GM23338 (cell line): Measurements from ENCODE around the gene ZNF8. TPM values are rescaled to one million over a fixed set of nuclear protein-coding genes. Genes with fewer than 3 reads are reported as not detected.

Experiments used
- ATAC-seq: fragments of 200-7000 bp; cut with Tn5 transposase; 3 replicates; pipeline ENCODE4 v1.9.1; 2020
- DNase-seq: peaks from one replicate; pipeline ENCODE4 v3.0.0-alpha.2; 2015; ENCODE audit warnings: low spot score
- H2AFZ ChIP-seq: fragments of 200-600 bp; sonication (generic); 2 replicates; pipeline ENCODE4 v1.8.0; 2016; ENCODE audit warnings: antibody characterized with exemption, mild to moderate bottlenecking, moderate library complexity
- H3F3A ChIP-seq: fragments of 200-600 bp; sonication (generic); replicated peaks from 2 replicates; pipeline ENCODE4 v1.8.0; 2017; ENCODE audit warnings: antibody characterized with exemption, mixed run types, low read depth
- H3K27ac ChIP-seq: fragments of 200-600 bp; sonication (generic); 2 replicates; pipeline ENCODE4 v1.6.1; 2016; ENCODE audit warnings: low read depth
- H3K27me3 ChIP-seq: fragments of 200-600 bp; sonication (generic); 2 replicates; pipeline ENCODE4 v1.8.0; 2016; ENCODE audit warnings: mild to moderate bottlenecking, mixed run types, moderate library complexity; ENCODE audit not compliant: insufficient read depth
- H3K36me3 ChIP-seq: fragments of 200-600 bp; sonication (generic); 2 replicates; pipeline ENCODE4 v1.8.0; 2016; ENCODE audit warnings: mild to moderate bottlenecking; ENCODE audit not compliant: insufficient read depth
- H3K4me1 ChIP-seq: fragments of 200-600 bp; sonication (generic); 2 replicates; pipeline ENCODE4 v1.8.0; 2016; ENCODE audit warnings: mild to moderate bottlenecking, moderate library complexity; ENCODE audit not compliant: insufficient read depth
- H3K4me2 ChIP-seq: fragments of 200-600 bp; sonication (generic); 2 replicates; pipeline ENCODE4 v1.7.1; 2017; ENCODE audit warnings: mixed run types
- H3K4me3 ChIP-seq: fragments of 200-600 bp; sonication (generic); 2 replicates; pipeline ENCODE4 v1.6.1; 2016; ENCODE audit warnings: mixed run types
- H3K79me2 ChIP-seq: fragments of 200-600 bp; sonication (generic); replicated peaks from 2 replicates; pipeline ENCODE4 v1.8.0; 2017; ENCODE audit warnings: mild to moderate bottlenecking; ENCODE audit not compliant: insufficient read depth
- H3K9me2 ChIP-seq: fragments of 200-600 bp; sonication (generic); 2 replicates; pipeline ENCODE4 v1.8.0; 2017; ENCODE audit not compliant: insufficient read depth
- H4K20me1 ChIP-seq: fragments of 200-600 bp; sonication (generic); replicated peaks from 2 replicates; pipeline ENCODE4 v1.8.0; 2017; ENCODE audit warnings: mild to moderate bottlenecking; ENCODE audit not compliant: insufficient read depth
- H3K27ac Mint-ChIP-seq: 2 replicates; pipeline ENCODE4 v1.8.0; 2020; ENCODE audit warnings: inconsistent platforms, mild to moderate bottlenecking, moderate library complexity, mixed read lengths
- H3K27me3 Mint-ChIP-seq: 3 replicates; pipeline ENCODE4 v1.8.0; 2022; ENCODE audit warnings: low read depth, mild to moderate bottlenecking, moderate library complexity, mixed read lengths, inconsistent platforms; ENCODE audit not compliant: insufficient read depth, poor library complexity
- H3K36me3 Mint-ChIP-seq: 3 replicates; pipeline ENCODE4 v1.8.0; 2021; ENCODE audit warnings: low read depth, mild to moderate bottlenecking, inconsistent platforms, moderate library complexity, mixed read lengths
- H3K4me1 Mint-ChIP-seq: 3 replicates; pipeline ENCODE4 v1.8.0; 2020; ENCODE audit warnings: mild to moderate bottlenecking, inconsistent platforms, mixed read lengths
- H3K4me3 Mint-ChIP-seq: 3 replicates; pipeline ENCODE4 v1.8.0; 2021; ENCODE audit warnings: moderate library complexity, mild to moderate bottlenecking, inconsistent platforms, mixed read lengths
- H3K9me3 Mint-ChIP-seq: 3 replicates; pipeline ENCODE4 v1.8.0; 2020; ENCODE audit warnings: moderate library complexity, mild to moderate bottlenecking, inconsistent platforms, mixed read lengths
- CREB1 ChIP-seq: fragments of 250-450 bp; sonication (Bioruptor Pico); IDR thresholded peaks from 2 replicates; pipeline ENCODE4 v1.5.0; 2020; ENCODE audit warnings: low read depth, mild to moderate bottlenecking, moderate library complexity
- ETS1 ChIP-seq: IDR thresholded peaks from 2 replicates; pipeline ENCODE4 v1.6.1; 2016; ENCODE audit warnings: antibody characterized with exemption
- EZH2 ChIP-seq: fragments of 200-600 bp; sonication (generic); IDR thresholded peaks from one replicate; pipeline ENCODE4 v1.8.0; 2017; ENCODE audit warnings: antibody characterized with exemption, mild to moderate bottlenecking, low read depth; ENCODE audit not compliant: unreplicated experiment
- EZH2phosphoT487 ChIP-seq: fragments of 200-600 bp; sonication (generic); IDR thresholded peaks from one replicate; pipeline ENCODE4 v1.8.1; 2018; ENCODE audit warnings: antibody characterized with exemption; ENCODE audit not compliant: unreplicated experiment
- JUNB ChIP-seq: IDR thresholded peaks from one replicate; pipeline ENCODE4 v1.6.1; 2016; ENCODE audit warnings: antibody characterized with exemption; ENCODE audit not compliant: unreplicated experiment
- NANOG ChIP-seq: IDR thresholded peaks from 2 replicates; pipeline ENCODE4 v1.6.1; 2016; ENCODE audit warnings: antibody characterized with exemption, borderline replicate concordance
- POLR2AphosphoS5 ChIP-seq: IDR thresholded peaks from 2 replicates; pipeline ENCODE4 v1.6.1; 2016; ENCODE audit warnings: antibody characterized with exemption, low read depth
- REST ChIP-seq: IDR thresholded peaks from one replicate; pipeline ENCODE4 v1.6.1; 2018; ENCODE audit warnings: antibody characterized with exemption; ENCODE audit not compliant: unreplicated experiment
- STAT1 ChIP-seq: IDR thresholded peaks from one replicate; pipeline ENCODE4 v1.6.1; 2016; ENCODE audit warnings: antibody characterized with exemption; ENCODE audit not compliant: unreplicated experiment
- ZNF114 ChIP-seq: fragments of 250-450 bp; sonication (Bioruptor Pico); IDR thresholded peaks from 2 replicates; pipeline ENCODE4 v1.5.0; 2020; ENCODE audit warnings: mild to moderate bottlenecking, moderate library complexity
- ZNF331 ChIP-seq: fragments of 250-450 bp; sonication (Bioruptor Pico); IDR thresholded peaks from 2 replicates; pipeline ENCODE4 v1.5.0; 2020; ENCODE audit warnings: low read depth, mild to moderate bottlenecking, moderate library complexity
- polyA plus RNA-seq: library from polyadenylated mRNA; unstranded; fragments of >200 nt; fragmentation: Nextera tagmentation; extraction: Ambion mirVana; gene quantifications from 2 replicates; pipeline ENCODE4 v1.2.1, GENCODE V29; 2016
- total RNA-seq: library from RNA; depleted of rRNA; stranded (reverse); fragments of >200 nt; shearing (Covaris generic); gene quantifications from 2 replicates; pipeline ENCODE4 v1.2.3, GENCODE V29; 2014
- TF ChIP-seq, protein P1 (sequence below): fragments of 250-450 bp; sonication (Bioruptor Pico); IDR thresholded peaks from 2 replicates; pipeline ENCODE4 v1.5.0; 2020; ENCODE audit warnings: mild to moderate bottlenecking, moderate library complexity
- TF ChIP-seq, protein P2 (sequence below), 2 experiments: fragments of 200-600 bp in 1 of 2; sonication (generic) in 1 of 2; conservative IDR thresholded peaks; 2 replicates each; pipeline versions ENCODE4 v1.5.1 to v1.6.1; 2016 to 2017; ENCODE audit warnings: antibody characterized with exemption in 2 of 2, low read depth in 2 of 2, mild to moderate bottlenecking in 2 of 2, moderate library complexity in 1 of 2

ZNF8 gene
- total and polyA plus RNA-seq, 2 experiments from 2014 or later: 4.3 to 30.3 TPM

DNA sequence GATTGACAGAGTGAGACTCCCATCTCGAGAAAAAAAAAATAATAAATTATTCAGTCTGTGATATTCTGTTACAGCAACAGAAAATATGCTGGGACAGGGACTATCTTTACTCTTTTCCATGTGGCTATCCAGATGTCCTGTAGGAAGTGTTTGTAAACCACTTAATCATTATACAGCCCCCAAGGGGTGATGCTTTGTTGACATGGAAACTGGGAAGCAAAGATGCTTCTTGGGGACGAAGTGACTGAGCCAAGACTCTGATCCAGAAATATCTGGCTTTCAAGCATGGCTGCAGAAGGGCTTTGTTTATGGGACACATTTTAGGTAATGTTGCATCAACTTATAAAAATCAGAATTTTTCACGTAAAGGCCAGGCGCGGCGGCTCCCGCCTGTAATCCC, 5.4 kb downstream of the ZNF8 start:
- ATAC-seq: no peak
- peaks cover 53% of the 10 kb centered on the region for H4K20me1 ChIP-seq
- peaks cover 32% of the 10 kb centered on the region; the same call in 1 of the 2 replicates for H3K36me3 ChIP-seq

More for the DNA sequence above, 5.4 kb downstream of the ZNF8 start:
- Mint-ChIP-seq H3K4me1 (peaks cover 18% of the 10 kb centered on the region), H3K27ac (no peak overlapping the region), H3K9me3 (no peaks in the 10 kb centered on the region), H3K27me3 (peaks cover 4% of the 10 kb centered on the region), H3K4me3 (no peak overlapping the region), H3K36me3 (peaks cover 73% of the 10 kb centered on the region)
- H3K27me3 ChIP-seq: no peaks in the 10 kb centered on the region
- no peak overlapping the region for H3K27ac ChIP-seq
- H3K79me2 ChIP-seq: peaks cover 69% of the 10 kb centered on the region
- H2AFZ ChIP-seq: no peak overlapping the region
- no peak for TF ChIP-seq EZH2phosphoT487
- TF ChIP-seq, protein P1, sequence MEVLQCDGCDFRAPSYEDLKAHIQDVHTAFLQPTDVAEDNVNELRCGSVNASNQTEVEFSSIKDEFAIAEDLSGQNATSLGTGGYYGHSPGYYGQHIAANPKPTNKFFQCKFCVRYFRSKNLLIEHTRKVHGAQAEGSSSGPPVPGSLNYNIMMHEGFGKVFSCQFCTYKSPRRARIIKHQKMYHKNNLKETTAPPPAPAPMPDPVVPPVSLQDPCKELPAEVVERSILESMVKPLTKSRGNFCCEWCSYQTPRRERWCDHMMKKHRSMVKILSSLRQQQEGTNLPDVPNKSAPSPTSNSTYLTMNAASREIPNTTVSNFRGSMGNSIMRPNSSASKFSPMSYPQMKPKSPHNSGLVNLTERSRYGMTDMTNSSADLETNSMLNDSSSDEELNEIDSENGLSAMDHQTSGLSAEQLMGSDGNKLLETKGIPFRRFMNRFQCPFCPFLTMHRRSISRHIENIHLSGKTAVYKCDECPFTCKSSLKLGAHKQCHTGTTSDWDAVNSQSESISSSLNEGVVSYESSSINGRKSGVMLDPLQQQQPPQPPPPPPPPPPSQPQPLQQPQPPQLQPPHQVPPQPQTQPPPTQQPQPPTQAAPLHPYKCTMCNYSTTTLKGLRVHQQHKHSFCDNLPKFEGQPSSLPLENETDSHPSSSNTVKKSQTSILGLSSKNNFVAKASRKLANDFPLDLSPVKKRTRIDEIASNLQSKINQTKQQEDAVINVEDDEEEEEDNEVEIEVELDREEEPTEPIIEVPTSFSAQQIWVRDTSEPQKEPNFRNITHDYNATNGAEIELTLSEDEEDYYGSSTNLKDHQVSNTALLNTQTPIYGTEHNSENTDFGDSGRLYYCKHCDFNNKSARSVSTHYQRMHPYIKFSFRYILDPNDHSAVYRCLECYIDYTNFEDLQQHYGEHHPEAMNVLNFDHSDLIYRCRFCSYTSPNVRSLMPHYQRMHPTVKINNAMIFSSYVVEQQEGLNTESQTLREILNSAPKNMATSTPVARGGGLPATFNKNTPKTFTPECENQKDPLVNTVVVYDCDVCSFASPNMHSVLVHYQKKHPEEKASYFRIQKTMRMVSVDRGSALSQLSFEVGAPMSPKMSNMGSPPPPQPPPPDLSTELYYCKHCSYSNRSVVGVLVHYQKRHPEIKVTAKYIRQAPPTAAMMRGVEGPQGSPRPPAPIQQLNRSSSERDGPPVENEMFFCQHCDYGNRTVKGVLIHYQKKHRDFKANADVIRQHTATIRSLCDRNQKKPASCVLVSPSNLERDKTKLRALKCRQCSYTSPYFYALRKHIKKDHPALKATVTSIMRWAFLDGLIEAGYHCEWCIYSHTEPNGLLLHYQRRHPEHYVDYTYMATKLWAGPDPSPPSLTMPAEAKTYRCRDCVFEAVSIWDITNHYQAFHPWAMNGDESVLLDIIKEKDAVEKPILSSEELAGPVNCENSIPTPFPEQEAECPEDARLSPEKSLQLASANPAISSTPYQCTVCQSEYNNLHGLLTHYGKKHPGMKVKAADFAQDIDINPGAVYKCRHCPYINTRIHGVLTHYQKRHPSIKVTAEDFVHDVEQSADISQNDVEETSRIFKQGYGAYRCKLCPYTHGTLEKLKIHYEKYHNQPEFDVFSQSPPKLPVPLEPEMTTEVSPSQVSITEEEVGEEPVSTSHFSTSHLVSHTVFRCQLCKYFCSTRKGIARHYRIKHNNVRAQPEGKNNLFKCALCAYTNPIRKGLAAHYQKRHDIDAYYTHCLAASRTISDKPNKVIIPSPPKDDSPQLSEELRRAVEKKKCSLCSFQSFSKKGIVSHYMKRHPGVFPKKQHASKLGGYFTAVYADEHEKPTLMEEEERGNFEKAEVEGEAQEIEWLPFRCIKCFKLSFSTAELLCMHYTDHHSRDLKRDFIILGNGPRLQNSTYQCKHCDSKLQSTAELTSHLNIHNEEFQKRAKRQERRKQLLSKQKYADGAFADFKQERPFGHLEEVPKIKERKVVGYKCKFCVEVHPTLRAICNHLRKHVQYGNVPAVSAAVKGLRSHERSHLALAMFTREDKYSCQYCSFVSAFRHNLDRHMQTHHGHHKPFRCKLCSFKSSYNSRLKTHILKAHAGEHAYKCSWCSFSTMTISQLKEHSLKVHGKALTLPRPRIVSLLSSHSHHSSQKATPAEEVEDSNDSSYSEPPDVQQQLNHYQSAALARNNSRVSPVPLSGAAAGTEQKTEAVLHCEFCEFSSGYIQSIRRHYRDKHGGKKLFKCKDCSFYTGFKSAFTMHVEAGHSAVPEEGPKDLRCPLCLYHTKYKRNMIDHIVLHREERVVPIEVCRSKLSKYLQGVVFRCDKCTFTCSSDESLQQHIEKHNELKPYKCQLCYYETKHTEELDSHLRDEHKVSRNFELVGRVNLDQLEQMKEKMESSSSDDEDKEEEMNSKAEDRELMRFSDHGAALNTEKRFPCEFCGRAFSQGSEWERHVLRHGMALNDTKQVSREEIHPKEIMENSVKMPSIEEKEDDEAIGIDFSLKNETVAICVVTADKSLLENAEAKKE: no peak
- TF ChIP-seq NANOG: no peak
- TF ChIP-seq POLR2AphosphoS5: no peak
- TF ChIP-seq, protein P2, sequence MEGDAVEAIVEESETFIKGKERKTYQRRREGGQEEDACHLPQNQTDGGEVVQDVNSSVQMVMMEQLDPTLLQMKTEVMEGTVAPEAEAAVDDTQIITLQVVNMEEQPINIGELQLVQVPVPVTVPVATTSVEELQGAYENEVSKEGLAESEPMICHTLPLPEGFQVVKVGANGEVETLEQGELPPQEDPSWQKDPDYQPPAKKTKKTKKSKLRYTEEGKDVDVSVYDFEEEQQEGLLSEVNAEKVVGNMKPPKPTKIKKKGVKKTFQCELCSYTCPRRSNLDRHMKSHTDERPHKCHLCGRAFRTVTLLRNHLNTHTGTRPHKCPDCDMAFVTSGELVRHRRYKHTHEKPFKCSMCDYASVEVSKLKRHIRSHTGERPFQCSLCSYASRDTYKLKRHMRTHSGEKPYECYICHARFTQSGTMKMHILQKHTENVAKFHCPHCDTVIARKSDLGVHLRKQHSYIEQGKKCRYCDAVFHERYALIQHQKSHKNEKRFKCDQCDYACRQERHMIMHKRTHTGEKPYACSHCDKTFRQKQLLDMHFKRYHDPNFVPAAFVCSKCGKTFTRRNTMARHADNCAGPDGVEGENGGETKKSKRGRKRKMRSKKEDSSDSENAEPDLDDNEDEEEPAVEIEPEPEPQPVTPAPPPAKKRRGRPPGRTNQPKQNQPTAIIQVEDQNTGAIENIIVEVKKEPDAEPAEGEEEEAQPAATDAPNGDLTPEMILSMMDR (conservative IDR thresholded peaks at IDR 0.05; ENCODE audit: low read depth in 2 of 2): no peak
- TF ChIP-seq ZNF114 (CRISPR knock-in tag): no peak
- TF ChIP-seq ZNF331 (CRISPR knock-in tag): no peak
- TF ChIP-seq ETS1: no peak
- TF ChIP-seq STAT1: no peak
- TF ChIP-seq CREB1 (CRISPR knock-in tag): no peak
- TF ChIP-seq REST: no peak
- TF ChIP-seq EZH2: no peak
- TF ChIP-seq JUNB: no peak
- no peak for DNase-seq
- H3F3A ChIP-seq: no peaks in the 10 kb centered on the region
- no peak overlapping the region for H3K4me3 ChIP-seq
- no peak overlapping the region for H3K4me2 ChIP-seq
- H3K4me1 ChIP-seq: peaks cover 18% of the 10 kb centered on the region
- H3K9me2 ChIP-seq: no peaks in the 10 kb centered on the region
